Rectal smooth muscle tissue (tissue), 1 donor: ENCODE results near the gene SSC4D.
"Not testable (repeated sequence)": the region's sequence is repeated elsewhere in the genome, so short reads cannot be mapped to it uniquely, and the experiment has no call there.

Experiments
- H3K27ac ChIP-seq: one replicate; pipeline ENCODE4 v1.7.0; 2013; ENCODE audit warnings: low read depth, low read length, inconsistent platforms
- H3K27me3 ChIP-seq: one replicate; pipeline ENCODE4 v1.7.0; 2013; ENCODE audit warnings: low read length; ENCODE audit not compliant: control insufficient read depth, insufficient read depth
- H3K36me3 ChIP-seq: one replicate; pipeline ENCODE4 v1.7.0; 2013; ENCODE audit warnings: low read length; ENCODE audit not compliant: control insufficient read depth, insufficient read depth
- H3K4me1 ChIP-seq: one replicate; pipeline ENCODE4 v1.7.0; 2013; ENCODE audit warnings: low read length; ENCODE audit not compliant: control insufficient read depth, insufficient read depth
- H3K4me3 ChIP-seq: one replicate; pipeline ENCODE4 v1.7.0; 2013; ENCODE audit warnings: low read length
- H3K9ac ChIP-seq: one replicate; pipeline ENCODE4 v1.7.0; 2013; ENCODE audit warnings: low read length

The SSC4D gene

GRCh38 chr7:76409537-76409936 is at the start of gene SSC4D:
Gene SSC4D (minus strand): TSS chr7:76409697. CDS start chr7:76404439, 5,258 bp downstream.
- Histone ChIP-seq H3K4me1 (no peaks in the 10 kb centered on the region), H3K27me3 (no peaks in the 10 kb centered on the region), H3K36me3 (no peaks in the 10 kb centered on the region), H3K9ac (no peak within 1 kb of the TSS), H3K27ac (no peak within 1 kb of the TSS), H3K4me3 (no peak within 1 kb of the TSS)

GRCh38 chr7:76458504-76458903 is 49.0 kb upstream of the SSC4D start:
- not testable (repeated sequence) for H3K4me3 ChIP-seq, H3K27ac ChIP-seq, H3K27me3 ChIP-seq, H3K36me3 ChIP-seq, H3K4me1 ChIP-seq, H3K9ac ChIP-seq

DNA sequence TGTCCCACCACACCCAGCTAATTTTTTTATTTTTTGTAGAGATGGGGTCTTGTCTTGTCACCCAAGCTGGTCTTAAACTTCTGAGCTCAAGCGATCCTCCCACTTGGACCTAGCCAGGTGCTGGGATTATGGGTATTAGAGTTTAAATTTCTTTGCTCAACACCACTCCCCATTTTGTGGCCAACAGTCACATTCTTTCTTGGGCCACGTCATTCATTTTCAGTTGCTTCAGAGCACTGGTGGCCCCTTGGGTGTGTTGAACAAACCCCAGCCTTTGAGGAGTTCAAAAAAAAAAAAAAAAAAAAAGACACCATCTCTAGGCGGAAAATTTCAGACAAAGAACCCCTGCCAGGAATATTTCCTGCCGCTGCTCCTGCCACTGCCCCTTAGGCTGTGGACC is 47.5 kb upstream of the SSC4D start:
- H3K4me3 ChIP-seq, H3K27ac ChIP-seq, H3K36me3 ChIP-seq, H3K9ac ChIP-seq, H3K27me3 ChIP-seq, H3K4me1 ChIP-seq: not testable (repeated sequence)

DNA sequence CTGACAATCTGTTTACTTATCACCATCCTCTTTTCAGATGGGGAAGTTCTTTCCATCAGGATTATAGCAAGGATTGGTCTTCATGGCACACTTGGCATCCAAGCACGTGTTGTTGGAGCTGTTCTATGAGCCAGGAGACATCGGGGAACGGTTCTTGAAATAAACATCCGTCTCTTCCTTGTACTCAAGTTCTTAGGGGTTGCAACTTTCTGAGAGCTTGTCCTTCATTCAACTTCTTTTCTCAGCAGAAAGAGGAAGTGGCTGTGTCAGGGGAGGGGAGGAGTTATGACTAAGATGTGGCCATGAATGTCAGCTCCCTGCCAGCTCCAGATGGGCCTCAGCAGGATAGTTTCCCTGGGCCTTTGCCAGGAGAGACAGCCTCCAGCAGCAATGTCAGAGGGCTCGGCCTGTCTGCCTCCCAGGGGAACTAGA is 36.1 kb upstream of the SSC4D start:
- not testable (repeated sequence) for H3K27me3 ChIP-seq, H3K9ac ChIP-seq, H3K4me1 ChIP-seq, H3K27ac ChIP-seq, H3K36me3 ChIP-seq
- H3K4me3 ChIP-seq: peak overlapping the region; percentile 21

- not testable (repeated sequence) for H3K4me3 ChIP-seq, H3K27me3 ChIP-seq, H3K27ac ChIP-seq, H3K9ac ChIP-seq, H3K36me3 ChIP-seq, H3K4me1 ChIP-seq
These were observed 34.3 kb upstream of the SSC4D start for GRCh38 chr7:76443846-76444245.

GRCh38 chr7:76442664-76443446 is 33.4 kb upstream of the SSC4D start:
- not testable (repeated sequence) for H3K27me3 ChIP-seq, H3K4me3 ChIP-seq, H3K36me3 ChIP-seq, H3K4me1 ChIP-seq, H3K9ac ChIP-seq, H3K27ac ChIP-seq

DNA sequence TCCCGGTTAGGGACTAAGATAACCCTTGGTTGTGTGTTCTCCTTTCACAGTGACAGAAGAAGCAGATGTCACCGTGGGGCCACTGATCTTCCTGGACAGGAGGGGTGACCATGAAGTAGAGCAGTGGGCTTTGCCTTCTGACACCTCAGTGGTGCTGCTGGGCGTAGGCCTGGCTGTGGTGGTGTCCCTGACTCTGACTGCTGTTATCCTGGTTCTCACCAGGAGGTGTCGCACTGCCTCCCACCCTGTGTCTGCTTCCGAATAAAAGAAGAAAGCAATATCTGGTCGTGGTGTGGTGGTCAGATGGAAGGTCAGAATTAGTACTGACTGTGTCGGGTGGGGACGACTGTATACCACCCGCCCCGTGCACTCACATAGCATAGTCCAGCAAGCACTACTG is 32.3 kb upstream of the SSC4D start:
- H3K27ac ChIP-seq, H3K36me3 ChIP-seq, H3K27me3 ChIP-seq, H3K4me3 ChIP-seq, H3K9ac ChIP-seq, H3K4me1 ChIP-seq: not testable (repeated sequence)

- H3K27me3 ChIP-seq, H3K27ac ChIP-seq, H3K4me1 ChIP-seq, H3K4me3 ChIP-seq, H3K9ac ChIP-seq, H3K36me3 ChIP-seq: not testable (repeated sequence)
These were observed 30.9 kb upstream of the SSC4D start for GRCh38 chr7:76440404-76440803.

DNA sequence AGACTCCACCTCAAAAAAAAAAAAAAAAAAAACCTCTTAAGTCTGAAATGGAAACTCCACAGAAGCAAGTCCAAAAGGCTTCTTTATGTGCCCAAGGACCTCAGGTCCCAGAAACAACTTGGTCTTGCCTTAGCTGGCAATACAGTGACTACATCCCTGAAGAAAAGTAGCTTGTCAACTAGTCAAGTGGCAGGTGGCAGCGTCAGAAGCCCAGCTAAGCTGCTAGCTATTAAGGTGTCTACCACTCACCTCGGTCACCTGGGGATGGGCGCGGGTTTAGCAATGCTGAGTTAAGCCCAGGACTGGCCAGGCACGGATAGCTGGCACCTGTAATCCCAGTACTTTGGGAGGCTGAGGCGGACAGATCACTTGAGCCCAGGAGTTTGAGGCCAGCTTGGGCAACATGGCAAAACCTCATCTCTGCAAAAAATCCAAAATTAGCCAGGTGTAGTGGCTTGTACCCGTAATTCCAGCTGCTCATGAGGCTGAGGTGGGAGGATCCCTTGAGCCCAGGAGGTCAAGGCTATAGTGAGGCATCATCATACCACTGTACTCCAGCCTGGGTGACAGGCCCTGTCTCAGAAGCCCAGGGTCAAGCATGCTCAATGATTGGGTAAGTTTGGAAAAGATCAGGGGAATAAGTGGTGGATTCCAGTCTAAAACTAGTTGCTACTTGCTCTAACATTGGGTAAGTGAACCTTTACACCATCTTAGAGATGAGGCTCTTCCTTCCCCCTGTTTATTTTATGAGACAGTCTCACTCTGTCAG is 29.8 kb upstream of the SSC4D start:
- H3K4me1 ChIP-seq, H3K9ac ChIP-seq, H3K36me3 ChIP-seq, H3K4me3 ChIP-seq, H3K27ac ChIP-seq, H3K27me3 ChIP-seq: not testable (repeated sequence)

DNA sequence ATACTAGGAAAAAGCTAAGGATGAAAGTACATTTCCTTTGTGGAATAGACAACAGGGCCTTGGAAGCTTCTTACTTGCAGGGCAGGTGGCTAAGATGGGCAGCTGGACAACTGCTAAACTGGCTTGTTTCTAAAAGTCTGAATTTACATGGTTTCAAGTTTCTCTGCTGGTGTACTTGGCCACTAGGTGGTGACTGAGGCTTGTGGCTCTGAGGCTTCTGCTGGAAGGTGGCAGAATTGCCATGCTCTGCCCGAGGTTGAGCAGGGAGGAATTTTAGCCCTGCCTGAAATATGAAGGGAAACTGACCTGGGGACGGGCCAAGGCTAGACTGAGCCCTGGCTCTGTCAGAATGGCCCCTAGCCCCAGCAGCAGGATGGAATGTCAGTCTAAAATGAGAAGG is 28.4 kb upstream of the SSC4D start:
- not testable (repeated sequence) for H3K36me3 ChIP-seq, H3K4me1 ChIP-seq, H3K9ac ChIP-seq, H3K4me3 ChIP-seq, H3K27me3 ChIP-seq, H3K27ac ChIP-seq

DNA sequence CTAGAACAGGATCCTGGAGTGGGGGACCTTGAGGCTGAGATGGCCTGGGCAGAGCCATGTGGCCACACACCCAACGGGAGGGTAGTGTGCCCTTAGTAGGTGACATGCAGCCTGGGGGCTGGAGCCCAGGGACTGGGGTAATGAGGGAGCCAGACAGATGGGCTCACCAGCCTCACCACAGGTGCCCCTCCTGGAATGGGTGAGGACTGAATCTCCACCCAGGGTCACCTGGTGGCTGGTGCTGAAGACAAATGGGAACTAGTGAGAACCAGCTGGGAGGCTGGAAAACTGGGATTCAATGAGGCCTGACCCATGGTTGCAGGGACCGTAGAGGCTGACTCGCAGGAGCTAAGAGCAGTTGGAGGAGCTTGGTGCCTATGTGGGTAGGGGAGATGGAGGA is 21.3 kb upstream of the SSC4D start:
- H3K9ac ChIP-seq: no peak overlapping the region
- no peaks in the 10 kb centered on the region for H3K36me3 ChIP-seq

DNA sequence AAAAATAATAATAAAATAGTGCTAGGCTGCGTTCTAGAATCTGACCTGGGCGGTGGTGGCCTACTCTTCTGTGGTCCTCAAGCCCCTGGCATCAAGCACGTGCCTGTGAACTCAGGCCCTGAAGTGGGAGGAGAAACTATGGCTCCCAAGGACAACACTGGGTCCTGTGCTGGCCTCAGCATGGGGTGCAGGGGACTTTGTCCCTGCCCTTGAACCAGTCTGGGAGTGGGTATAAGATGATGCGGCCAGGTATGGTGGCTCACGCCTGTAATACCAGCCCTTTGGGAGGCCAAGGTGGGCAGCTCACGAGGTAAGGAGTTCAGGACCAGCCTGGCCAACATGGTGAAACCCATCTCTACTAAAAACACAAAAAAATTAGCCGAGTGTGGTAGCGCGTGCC is 20.7 kb upstream of the SSC4D start:
- Histone ChIP-seq H3K4me3 (no peak overlapping the region), H3K4me1 (no peaks in the 10 kb centered on the region), H3K27ac (no peak overlapping the region), H3K36me3 (no peaks in the 10 kb centered on the region), H3K9ac (no peak overlapping the region), H3K27me3 (no peaks in the 10 kb centered on the region)

More for the DNA sequence above, 21.3 kb upstream of the SSC4D start:
- Histone ChIP-seq H3K4me1 (no peaks in the 10 kb centered on the region), H3K27me3 (no peaks in the 10 kb centered on the region), H3K27ac (no peak overlapping the region), H3K4me3 (no peak overlapping the region)
